GM18520 (cell line): ENCODE results near the gene CMSS1.
"Not testable (repeated sequence)": the region's sequence is repeated elsewhere in the genome, so short reads cannot be mapped to it uniquely, and the experiment has no call there.

Experiments
- ATAC-seq: cut with Tn5 transposase; IDR thresholded peaks from one replicate; pipeline ENCODE4 v1.9.1; 2021; ENCODE audit not compliant: unreplicated experiment

CMSS1 gene

GRCh38 chr3:99817047-99817436, 620 bp upstream of the CMSS1 start:
- no peak for ATAC-seq

GRCh38 chr3:99818818-99819217, 1.2 kb downstream of the CMSS1 start:
- no peak for ATAC-seq

GRCh38 chr3:99823723-99824711, 6.4 kb downstream of the CMSS1 start:
- ATAC-seq: no peak

- no peak for ATAC-seq
Measured at GRCh38 chr3:99825004-99825640, 7.5 kb downstream of the CMSS1 start.

- ATAC-seq: no peak
Measured at GRCh38 chr3:99829844-99830243, 12.2 kb downstream of the CMSS1 start.

- no peak for ATAC-seq
Measured at GRCh38 chr3:99833617-99834205, 16.0 kb downstream of the CMSS1 start.

- ATAC-seq: no peak
Measured at GRCh38 chr3:99834211-99834957, 16.7 kb downstream of the CMSS1 start.

- no peak for ATAC-seq
Measured at GRCh38 chr3:99836681-99837080, 19.0 kb downstream of the CMSS1 start.

GRCh38 chr3:99837715-99838114, 20.1 kb downstream of the CMSS1 start:
- no peak for ATAC-seq

- no peak for ATAC-seq
Measured at GRCh38 chr3:99838755-99839154, 21.1 kb downstream of the CMSS1 start.

GRCh38 chr3:99839613-99840012, 22.0 kb downstream of the CMSS1 start:
- no peak for ATAC-seq

GRCh38 chr3:99841949-99842348, 24.3 kb downstream of the CMSS1 start:
- not testable (repeated sequence) for ATAC-seq

- ATAC-seq: peak; percentile 46
Measured at GRCh38 chr3:99842826-99843589, 25.3 kb downstream of the CMSS1 start.

GRCh38 chr3:99843590-99844258, 26.1 kb downstream of the CMSS1 start:
- ATAC-seq: no peak

GRCh38 chr3:99845331-99845730, 27.7 kb downstream of the CMSS1 start:
- no peak for ATAC-seq

- no peak for ATAC-seq
Measured at GRCh38 chr3:99845999-99846398, 28.3 kb downstream of the CMSS1 start.

- no peak for ATAC-seq
Measured at GRCh38 chr3:99846477-99847160, 29.0 kb downstream of the CMSS1 start.

GRCh38 chr3:99848433-99848832, 30.8 kb downstream of the CMSS1 start:
- ATAC-seq: no peak

GRCh38 chr3:99850608-99851007, 32.9 kb downstream of the CMSS1 start:
- ATAC-seq: no peak
